RCC 7860 (cell line): ENCODE results near the gene ELOVL6.
A peak's percentile ranks its signal among the peaks of the same experiment; 100 is the strongest.
"Not testable (repeated sequence)": the region's sequence is repeated elsewhere in the genome, so short reads cannot be mapped to it uniquely, and the experiment has no call there.

ENCODE experiments used
- DNase-seq: peaks from one replicate; pipeline ENCODE4 v3.0.0-alpha.2; 2015; ENCODE audit warnings: low spot score
- FAIRE-seq: peaks from 2 replicates; lab custom pipeline; 2012; peaks lifted over from hg19 to GRCh38; lab: Jason Lieb, UNC

Gene ELOVL6

DNA sequence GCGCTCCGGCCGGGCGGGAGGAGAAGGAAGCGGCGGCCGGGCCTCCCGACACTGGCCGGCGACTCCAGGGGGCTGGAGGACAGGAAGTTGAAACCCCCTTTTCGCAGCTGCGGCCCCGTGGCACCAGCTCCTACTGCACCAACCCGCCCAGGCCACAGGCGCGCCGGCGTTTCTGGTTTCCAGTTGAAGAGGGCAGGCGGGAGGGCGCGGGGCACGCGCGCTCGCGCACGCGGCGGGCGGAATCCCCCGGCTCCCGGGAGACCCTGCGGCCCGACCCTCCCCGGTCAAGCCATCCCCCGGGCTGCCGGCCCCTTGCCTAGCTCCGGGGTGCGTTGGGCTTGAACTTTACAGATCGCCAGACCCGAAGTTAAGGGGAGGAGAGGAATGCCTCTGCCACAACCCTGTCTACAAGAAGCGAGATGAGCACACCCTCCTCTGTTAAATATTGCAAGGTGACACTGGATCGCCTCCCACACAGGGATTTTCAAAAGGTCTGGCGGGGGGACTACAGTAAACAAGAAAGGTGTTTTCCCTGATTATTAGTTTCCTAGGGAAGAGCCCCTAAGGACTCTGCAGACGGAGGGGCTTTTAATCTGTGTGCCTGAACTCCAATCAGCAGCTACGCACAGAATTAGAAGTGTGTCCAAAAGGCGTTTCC, 1.4 kb downstream of the ELOVL6 start:
- DNase-seq, result peak; percentile 11
- no peak for FAIRE-seq

DNA sequence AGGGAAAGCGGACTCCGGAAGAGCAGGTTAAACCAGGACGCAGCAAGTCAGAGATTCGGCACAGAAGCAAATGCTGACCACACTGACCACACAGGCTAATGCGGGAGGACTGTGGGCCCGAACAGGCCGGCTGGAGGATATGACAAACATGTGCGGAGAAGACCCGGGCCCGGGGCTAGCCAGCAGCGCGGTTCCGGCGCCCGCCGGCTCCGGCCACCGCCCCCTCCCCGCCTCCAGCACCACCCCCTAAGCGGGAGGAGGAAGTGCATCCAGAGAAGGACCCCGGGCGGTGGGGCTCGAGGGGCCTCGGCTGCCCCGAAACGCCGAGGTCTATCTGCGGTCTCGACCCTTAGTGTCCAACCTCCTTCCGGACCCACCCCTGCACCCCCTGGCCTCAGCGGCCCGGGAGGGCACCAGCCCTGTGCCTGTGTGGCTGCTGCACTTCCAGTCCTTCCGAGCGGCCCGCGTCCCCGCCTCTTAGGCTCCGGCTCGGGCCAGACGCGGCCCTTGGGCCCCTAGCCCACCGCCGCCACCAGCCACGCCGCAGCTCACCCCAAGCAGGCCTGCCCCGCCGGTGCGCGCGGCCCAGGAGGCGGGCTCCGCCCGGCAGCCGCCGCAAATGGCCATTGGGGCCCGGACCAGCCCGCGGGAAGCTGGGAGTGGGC, 2.1 kb downstream of the ELOVL6 start:
- FAIRE-seq (no peak), DNase-seq (peak; percentile 24)

DNA sequence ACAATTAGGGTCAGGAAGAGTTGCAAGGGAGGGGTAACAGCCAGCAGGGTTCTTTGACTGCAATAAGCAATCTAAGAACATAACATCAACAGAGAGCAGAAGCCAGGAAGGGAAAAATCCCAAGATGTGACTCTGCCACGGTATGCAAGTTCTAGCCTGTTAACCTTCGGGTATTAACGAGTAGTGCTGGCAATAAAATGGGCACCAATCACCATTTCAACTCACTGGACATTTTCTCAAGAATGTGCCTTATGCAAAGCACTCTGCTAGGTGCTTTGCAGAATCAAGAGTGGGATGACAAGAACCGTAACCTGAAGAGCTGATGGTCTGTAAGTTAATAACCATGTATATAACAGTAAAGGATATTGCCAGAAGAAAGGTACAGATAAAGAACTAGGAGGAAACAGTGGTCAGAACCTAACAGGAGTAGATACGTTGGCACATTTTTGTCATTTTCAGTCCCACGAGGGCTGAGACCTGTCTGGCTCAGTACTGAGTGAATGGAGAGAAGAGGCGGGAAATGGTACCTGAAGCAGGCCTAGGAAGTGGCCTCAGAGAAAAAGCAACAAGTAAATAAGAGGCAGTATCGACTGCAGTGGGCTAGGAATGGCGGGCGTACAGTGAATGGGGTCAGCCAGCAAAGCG, 2.7 kb downstream of the ELOVL6 start:
- DNase-seq (peak; percentile 4), FAIRE-seq (no peak)

DNA sequence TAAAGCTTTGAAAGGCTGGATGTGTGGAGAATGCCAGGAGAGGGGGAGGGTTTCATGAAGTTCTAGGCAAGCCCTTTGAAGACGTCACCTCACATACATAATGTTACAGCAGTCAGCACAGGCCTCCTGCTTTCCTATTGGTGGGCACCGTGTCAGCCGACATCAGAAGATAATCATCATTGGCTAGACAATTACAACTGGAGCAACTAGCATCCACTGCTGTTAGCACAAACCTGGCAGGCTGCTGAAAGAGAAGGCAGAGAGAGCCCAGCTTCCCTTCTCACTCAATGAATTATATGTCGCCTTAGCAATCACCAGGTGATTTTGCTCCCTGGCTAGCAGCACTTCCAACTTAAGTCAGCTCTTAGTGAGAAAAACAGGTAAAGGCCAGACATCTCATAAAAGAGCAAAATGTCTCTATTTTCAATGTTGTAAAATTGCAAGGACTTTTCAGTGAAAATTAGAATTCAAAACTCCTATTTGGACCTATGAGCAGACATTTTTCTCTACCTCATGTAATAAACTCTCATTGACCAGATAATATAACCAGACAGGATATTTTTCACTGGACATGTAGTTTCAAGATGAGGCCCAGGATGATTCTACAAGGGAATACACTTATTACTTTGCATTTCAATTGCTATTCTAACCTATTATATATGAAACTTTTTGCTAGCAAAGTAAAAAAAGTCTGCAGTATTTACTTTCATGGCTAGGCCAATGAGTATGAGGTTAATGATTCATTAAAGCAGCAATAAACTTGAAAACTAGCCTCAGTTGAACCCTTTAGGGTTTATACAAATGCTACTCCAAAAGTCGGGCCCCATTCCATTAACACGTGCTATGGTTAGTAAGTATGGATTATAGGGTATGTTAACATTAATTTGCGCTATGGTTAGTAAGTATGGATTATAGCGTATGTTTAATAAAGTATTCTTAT, 4.3 kb downstream of the ELOVL6 start:
- FAIRE-seq, result peak; percentile 60
- DNase-seq, result peak; percentile 85

DNA sequence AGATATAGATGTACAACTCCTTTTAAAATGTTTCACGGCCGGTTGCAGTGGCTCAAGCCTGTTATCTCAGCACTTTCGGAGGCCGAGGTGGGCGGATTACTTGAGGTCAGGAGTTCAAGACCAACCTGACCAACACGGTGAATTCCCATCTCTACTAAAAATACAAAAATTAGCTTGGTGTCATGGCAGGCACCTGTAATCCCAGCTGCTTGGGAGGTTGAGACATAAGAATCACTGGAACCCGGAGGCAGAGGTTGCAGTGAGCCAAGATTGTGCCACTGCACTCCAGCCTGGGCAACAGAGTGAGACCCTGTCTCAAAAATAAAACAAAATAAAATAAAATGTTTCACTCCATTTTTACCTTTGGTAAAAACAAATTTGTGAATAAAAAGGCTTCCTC, 5.1 kb downstream of the ELOVL6 start:
- FAIRE-seq, DNase-seq: not testable (repeated sequence)

DNA sequence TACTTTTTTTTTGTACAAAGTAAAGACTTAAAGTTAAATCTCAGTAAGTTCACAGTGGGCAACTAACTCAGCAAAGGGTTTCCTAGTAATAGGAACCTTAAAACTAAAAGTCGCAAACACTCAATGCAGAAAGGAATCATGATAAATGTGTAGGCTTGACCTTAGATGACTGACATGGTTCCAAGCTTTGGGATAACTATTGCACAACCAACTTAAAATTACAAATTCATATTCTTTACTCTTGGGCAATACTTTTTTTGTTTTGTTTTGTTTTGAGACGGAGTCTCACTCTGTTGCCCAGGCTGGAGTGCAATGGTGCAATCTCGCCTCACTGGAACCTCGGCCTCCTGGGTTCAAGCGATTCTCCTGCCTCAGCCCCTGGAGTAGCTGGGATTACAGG, 8.2 kb downstream of the ELOVL6 start:
- no peak for FAIRE-seq

DNA sequence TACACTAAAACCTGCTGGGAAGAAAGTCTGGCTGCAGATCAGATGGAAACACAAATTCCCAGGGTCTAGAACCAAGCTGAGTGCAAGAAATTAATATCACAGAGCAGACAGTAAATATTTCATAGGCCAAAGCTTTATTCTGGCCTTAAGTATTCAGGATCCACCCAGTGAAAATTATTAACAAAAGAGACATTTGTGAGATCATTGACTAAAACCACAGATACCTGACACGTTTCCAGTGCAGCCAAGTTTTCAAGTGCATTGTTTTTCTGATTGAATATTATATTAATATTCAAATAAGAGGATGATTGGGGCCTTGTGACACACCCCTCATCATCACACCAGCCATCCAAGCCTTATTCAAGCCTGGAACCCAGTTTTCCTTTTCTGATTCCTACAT, 10.3 kb downstream of the ELOVL6 start:
- DNase-seq (peak; percentile 33), FAIRE-seq (peak; percentile 87)

More for the DNA sequence above, 8.2 kb downstream of the ELOVL6 start:
- DNase-seq, result no peak

DNA sequence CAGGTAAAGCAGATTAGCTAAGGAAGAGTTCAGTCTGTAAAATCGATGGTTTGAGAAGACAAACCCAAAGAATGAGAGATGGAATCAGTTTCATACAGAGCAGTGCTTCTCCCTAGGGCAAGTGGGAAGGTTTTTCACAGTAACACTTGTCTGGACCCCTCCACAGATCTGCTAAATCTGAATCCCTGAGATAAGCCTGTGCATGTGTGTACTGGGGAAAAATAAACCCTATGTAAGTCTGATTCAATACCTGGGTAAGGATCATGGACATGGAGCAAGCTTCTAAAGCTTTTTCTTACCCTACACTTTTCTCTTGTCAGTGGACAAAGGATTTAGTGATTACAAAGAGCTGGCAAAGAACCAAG, 13.6 kb downstream of the ELOVL6 start:
- FAIRE-seq, result no peak
- DNase-seq, result no peak

DNA sequence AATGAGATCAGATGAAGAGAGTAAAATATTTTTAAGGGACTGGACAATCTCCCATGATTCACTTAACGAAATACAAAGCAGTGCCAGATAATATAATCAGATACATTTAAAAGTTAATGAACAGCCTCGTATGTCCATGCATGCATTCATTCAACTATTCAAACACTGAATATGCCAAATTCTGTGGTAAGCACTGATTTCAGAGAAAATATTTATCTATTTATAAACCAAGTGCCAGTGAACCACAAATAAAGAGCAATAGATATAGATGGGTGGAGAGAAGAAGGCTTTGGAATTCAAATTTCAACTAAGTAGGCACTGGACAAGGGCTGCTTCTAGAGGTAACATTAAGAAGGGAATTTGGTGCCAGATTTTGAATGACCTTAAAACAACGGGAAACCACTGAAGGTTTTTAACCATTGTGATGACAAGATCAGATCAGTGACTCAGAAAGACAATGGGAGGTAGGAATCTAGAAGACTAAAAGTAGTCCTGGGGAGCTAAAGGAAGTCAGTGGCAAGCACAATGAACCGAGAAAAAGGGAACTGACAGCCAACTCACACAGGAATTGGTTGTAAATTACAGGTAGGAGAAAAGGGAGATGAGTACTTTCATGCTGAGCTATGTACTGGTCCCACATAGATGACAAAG, 14.2 kb downstream of the ELOVL6 start:
- FAIRE-seq (peak; percentile 95), DNase-seq (peak; percentile 82)

DNA sequence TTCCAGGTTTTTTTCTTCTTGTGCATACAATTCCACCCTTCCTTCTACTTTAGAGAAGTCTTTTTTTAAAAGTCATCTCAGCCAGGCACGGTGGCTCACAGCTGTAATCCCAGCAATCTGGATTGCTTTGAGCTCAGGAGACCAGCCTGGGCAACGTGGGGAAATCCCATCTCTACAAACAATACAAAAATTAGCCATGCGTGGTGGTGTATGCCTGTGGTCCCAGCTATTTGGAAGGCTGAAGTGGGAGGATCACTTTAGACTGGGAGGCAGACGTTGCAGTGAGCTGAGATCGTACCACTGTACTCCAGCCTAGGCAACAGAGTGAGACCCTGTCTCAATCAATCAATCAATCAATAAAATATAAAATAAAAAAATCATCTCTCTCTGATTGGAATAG, 14.8 kb downstream of the ELOVL6 start:
- peak; percentile 75 for DNase-seq
- no peak for FAIRE-seq

DNA sequence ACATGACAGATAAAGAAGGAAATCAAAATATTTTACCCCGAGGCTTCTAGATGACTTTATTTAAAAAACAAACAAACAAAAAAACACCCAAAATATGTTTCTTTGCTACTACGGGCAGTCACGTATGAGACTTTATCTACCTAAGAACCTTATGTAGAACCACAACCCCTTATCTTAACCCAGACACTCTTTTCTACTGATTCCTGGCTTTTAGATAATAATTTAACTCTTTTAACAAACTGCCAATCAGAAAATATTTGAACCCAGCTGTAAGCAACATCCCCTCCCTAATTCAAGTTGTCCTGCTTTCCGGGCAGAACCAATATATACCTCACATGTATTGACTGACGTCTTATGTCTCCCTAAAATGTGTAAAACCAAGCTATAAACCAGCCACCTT, 15.4 kb downstream of the ELOVL6 start:
- no peak for DNase-seq
- FAIRE-seq, result no peak

DNA sequence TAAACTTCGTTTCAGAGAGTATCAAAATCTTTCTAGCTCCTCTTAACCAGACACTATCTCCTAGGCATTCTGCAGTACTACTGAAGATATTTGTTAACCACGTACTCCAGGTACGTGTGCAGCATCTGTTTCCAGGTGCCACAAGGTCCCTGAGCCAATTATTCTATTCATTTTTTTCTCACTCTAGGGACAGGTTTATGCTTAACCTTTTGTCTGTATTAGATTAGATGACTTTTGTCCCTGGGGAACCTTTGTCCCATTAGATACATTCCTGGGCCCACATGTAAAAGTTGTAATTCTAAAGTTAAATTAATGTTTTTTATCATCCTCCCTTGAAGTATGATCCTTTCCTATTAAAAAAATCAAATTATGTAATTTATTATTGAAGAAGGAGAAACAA, 16.5 kb downstream of the ELOVL6 start:
- FAIRE-seq (no peak), DNase-seq (no peak)

DNA sequence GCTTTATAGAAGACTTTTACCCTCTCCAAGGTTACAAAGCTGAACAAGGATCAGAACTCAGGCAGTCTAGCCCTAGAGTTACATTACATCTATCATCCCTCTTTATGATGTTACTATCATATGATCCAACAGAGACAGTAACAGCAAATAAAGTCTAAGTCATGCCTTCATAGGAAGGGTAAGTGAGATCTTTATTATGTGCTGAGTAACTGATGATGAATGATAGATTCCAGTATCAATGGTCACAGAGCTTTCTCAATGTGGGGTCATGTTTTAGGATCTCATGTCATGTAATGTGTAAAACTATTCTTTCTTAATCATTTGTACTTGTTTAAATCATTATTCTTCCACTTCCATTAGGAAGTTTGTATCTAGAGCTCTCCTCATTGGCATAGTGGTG, 22.8 kb downstream of the ELOVL6 start:
- FAIRE-seq, result no peak

DNA sequence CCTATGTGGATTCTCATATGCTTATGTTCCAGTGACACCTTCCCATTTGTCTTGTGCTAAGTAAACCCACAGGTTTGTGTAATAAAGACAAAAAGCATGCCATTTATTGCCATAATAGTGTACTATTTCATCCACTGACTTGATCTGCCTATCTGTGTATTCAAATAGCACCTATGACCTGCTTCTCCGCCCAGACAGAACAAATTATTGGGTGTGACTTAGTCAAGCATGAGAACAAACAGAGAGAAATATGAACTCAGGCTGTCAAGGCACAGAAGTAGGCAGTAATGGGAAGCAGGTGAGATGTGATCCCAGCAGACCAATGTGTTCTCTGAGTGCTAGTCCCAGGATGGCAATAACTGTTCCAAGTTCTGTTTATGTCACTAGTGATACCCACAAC, 25.4 kb downstream of the ELOVL6 start:
- no peak for FAIRE-seq
- no peak for DNase-seq

More for the DNA sequence above, 22.8 kb downstream of the ELOVL6 start:
- no peak for DNase-seq

DNA sequence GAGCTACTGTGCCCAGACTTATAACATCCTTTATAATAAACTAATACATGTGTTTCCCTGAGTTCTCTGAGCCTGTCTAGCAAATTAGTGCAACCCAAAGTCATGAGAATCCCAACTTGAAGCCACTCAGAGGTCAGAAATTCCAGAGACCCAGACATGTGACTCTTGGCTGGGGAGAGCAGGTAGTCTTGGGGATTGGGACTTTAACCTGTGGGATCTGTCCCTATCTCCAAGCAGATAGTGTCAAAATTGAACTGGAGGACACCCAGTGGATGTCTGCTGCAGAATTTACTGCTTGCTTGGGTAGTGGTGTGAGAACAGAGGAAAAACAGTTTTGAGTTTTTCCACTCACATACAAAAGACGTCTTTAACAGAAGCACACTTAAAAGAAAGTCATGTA, 26.4 kb downstream of the ELOVL6 start:
- FAIRE-seq, result no peak

DNA sequence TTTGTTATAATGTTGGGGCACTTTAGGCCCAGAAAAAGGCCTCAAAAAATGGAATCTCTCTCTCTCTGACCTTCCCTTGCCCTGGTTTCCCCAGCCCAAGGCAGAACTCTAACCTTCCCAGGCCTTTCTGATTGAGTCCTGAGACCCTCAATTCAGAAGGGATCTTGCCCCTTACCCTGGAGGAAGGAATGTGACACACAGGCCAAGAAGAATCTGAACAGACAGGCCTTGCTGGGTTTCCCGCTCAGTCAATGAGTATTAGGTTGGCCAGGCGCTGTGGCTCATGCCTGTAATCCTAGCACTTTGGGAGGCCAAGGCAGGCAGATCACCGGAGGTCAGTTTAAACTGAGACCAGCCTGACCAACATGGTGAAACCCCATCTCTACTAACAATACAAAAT, 27.6 kb downstream of the ELOVL6 start:
- FAIRE-seq (no peak), DNase-seq (no peak)

More for the DNA sequence above, 26.4 kb downstream of the ELOVL6 start:
- DNase-seq, result no peak

DNA sequence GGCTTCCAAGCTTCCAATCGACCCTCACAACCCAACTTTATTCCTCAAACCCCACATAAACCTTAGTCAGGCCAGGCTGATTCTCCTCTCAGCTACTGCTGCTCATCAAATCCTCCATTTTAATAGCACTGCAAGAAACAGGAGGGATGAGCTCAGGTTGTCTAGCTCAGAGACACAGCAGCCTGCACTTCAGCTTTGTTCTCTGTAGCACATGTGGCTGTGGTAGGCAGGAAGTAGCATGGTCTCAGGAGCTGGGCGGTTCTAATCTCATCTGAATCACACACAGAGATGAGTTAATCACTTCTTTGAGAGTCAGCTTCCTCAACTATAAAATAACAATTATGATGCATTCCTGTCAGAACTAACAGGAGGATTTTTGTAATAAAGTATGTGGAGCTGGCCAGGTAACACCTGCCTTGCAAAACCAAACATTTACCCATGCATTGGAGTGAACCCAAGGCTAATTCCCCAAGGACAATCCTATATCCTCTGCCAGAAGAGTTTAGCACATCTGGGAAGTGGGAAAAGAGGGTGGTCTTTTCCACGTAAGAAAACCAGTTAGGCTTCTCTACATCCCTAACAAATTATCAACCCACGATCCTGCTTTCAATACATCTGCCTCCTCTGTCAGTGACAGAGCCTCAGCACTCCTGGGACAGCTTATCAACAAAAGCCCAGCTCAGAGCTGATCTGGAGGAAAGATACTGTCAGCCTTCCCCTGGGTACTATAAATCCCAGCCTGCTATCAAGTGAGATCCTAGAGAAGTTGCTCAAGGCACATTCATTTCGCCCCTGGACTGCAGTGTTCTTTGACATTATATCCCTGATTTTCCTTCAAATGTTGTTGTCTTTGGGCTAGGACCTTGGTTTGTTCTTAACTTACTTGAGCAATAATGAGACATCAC, 32.8 kb downstream of the ELOVL6 start:
- DNase-seq (peak; percentile 82), FAIRE-seq (peak; percentile 79)

DNA sequence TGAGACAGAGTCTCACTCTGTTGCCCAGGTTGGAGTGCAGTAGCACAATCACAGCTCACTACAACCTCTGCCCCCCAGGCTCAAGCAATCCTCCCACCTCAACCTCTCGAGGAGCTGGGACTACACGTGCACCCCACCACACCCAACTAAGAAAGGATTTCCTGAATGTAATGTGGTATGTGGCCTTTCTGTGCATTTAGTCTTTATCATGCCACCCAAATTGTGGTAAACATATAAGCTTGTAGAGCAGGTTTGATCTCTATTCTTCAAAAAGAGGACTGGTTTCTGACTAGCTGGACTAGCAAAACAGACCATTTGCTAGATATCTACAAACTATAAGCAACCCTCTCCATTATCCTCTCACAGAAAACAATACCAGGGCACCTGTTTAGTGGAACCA, 33.6 kb downstream of the ELOVL6 start:
- DNase-seq, result no peak
- FAIRE-seq, result no peak

DNA sequence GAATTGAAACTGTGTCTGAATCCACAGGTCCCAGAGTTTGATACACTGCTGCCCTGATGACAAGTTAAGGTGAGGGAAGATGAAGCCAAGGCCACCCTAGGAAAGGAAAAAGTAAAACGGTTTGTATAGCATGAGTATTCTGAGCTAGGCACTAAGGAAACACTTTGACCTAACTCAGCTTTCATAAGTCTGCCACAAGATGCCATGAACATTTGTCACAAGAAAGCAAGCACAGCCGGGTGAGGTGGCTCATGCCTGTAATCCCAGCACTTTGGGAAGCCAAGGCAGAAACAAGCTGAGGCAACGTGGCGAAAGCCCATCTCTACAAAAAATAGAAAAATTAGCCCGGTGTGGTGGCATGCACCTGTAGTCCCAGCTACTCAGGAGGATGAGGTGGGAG, 34.2 kb downstream of the ELOVL6 start:
- FAIRE-seq, result peak; percentile 58
- DNase-seq, result peak; percentile 84
